Mesenteric fat pad (tissue), 1 donor: ENCODE results near the gene CHI3L2. TPM values are rescaled to one million over a fixed set of nuclear protein-coding genes. Genes with fewer than 3 reads are reported as not detected.

ENCODE experiments used
- DNase-seq: peaks from one replicate; pipeline ENCODE4 v3.0.0-alpha.2; 2020; ENCODE audit warnings: low spot score
- total RNA-seq: library from RNA; stranded (reverse); fragmentation: NEBNext Ultra II Directional; extraction: Animal tissue kit (Norgen Biotek cat#: 25700); gene quantifications from one replicate; pipeline ENCODE4 v1.2.1, GENCODE V29; 2021
- donor health status: DM: yes; HTN: yes; CAD: no.

The CHI3L2 gene
- total RNA-seq, 1 donor from 2014 or later, result 12.4 TPM

DNA sequence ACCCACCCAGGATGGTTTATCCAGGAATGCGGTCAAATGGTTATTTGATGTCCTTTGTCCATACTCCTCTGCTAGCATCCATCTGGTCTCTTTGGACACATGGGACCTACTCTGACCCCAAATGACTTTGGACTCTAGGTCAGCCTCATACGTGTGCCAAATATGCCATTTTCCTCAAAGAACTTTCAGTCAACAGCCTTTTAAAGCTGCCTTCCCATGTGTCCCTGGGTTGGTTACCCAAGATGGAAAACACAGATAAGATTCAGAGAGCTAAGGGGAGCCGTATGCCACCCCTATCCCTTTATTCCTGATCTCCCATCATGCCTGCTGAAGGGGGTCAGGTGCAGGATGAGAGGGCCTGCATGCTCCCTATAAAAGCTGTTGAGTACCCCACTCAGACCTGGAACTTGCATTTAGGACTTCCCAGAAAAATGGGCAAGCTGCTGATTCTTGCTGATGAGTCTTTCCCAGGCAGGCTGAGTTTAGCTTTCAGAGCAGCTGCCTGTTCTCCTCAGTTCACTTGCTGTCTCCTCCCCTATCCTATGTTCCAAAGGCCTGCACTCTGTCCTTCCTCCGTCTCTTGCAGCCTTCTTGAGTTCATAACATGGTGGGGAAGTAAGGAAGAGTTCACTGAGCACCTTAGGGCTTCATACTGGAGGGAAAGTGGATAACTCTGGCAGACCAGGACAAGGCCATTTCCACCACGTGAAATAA lies 19.8 kb downstream of the CHI3L2 start:
- DNase-seq, result no peak

DNA sequence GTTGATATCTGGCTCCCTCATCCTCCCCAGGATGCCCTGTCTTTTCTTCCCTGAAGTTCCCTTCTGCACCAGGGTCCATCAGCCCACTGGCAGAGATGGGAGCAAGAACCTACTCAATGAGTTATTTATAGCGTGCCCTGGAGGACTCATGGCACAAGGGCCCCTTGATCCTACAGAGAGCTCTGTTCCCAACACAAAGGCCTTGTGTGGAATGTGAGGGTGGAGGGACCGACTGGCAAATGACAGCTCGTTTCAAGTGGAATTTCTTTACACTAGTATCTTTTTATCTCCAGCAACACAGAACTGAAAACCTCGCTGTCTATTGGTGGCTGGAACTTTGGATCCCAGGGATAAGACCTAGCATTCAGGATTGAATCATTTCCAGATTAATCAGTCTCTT lies 22.4 kb downstream of the CHI3L2 start:
- no peak for DNase-seq

DNA sequence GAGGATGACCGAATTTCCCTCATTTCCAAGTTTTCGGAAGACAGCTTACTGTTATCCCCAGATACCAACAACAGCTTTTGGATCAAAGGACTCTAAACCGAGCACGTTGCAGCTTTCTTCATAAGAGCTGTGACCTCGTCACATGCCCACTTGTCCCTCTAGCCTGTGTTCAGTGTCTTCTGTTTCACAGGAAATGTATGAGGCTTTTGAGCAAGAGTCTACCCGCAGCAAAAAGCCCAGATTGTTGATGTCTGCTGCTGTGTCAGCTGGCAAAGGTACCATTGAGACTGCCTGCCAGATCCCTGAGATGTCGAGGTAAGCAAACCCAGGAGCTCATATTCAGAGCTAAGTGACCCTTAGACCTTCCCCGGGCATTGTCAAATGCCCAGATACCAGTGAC lies 24.1 kb downstream of the CHI3L2 start:
- no peak for DNase-seq

- no peak for DNase-seq
These were observed 25.3 kb downstream of the CHI3L2 start for GRCh38 chr1:111252786-111253185.

- DNase-seq, result no peak
These were observed 26.4 kb downstream of the CHI3L2 start for GRCh38 chr1:111253876-111254275.

GRCh38 chr1:111256988-111257658 lies 29.6 kb downstream of the CHI3L2 start:
- no peak for DNase-seq

DNA sequence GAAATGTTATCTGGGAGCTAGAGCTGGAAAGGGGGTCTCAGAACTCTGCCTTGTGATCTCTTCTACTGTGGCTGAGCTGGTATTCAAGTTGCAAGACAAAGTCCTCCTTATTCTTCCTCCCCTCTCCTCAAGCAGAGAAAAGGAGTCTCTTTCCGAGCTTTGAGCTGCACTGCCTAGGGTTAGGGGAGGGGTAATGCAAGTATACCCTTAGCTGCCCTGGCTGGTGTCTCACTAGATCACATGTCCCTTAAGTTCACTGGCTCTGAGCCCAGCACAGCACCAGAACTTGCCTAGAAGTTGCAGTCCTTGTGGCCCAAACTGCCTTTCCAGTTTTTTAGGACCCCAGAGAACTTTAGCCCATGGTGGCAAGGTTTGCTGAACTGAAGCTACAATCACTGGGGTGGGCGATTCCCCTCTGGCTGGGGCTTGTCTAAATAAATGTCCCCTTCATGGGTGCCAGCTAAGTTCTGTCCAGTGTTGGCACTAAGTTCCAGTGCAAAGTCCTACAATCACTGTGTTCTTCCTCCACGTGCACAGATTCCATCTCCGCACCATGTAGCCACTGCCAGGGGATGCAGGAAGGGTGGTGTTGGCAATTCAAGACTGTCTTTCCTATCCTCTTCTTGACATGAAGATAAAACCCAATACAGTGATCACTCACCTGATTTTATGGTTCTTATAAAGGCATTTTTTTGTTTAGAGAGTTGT lies 40.4 kb downstream of the CHI3L2 start:
- DNase-seq, result no peak

DNA sequence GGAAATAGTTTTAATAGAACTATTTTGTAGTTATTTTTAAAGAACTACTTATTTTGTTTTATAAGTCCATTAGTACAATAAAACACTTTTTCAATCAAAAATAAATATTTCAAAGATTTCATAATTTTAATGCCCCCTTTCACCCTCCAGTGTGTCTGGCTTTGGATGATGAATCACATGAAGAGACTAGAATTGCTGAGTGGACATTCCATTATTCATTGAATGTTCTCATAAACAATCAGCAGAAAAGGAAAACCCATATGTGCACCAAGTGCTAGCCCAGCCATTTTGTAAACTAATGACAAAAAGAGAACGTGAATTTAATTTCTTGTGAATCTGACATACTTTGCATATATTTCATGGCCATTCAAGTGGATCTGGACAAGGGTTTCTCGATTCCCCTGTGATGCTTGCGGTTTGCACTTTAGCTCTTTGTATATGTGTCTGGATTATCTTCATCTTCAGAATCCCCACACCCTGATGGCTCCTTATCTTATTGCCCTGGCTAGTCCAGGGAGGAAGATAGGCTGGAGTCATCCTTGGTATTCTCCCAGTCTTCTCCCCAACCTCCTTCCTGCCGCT lies 42.4 kb downstream of the CHI3L2 start:
- DNase-seq, result no peak

GRCh38 chr1:111270771-111271463 lies 43.4 kb downstream of the CHI3L2 start:
- no peak for DNase-seq

DNA sequence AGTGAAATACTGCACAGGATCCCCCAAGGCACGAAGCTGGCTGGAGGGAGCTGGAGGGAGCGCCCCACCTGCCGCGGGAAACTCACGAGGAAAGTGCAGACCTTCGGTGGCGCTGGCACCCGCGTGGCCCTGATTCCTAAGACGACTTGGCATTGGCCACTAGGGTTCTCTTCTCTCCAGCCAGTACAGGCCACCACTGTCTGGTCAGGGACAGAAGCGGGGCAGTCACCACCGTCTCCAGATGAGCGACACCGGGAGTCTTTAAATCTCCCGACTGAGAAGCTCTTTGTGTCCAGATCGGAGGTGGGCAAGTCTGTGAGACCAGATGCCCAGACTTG lies 43.9 kb downstream of the CHI3L2 start:
- no peak for DNase-seq

DNA sequence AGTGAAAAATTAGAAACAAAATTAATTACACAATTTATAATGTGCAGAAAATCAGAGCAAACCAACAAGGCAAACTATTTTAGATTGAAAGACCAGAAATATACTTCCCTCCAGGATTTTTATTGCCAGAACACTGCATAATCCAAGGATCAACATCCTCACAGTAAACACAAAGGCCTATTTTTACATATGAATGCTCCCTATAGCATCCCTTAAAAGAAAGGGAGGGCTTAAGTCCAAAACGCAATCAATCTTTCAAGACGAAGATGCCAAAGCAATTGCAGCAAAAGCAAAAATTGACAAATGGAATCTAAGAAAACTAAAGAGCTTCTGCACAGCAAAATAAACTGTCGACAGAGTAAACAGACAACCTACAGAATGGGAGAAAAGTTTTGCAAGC lies 44.6 kb downstream of the CHI3L2 start:
- DNase-seq, result no peak

DNA sequence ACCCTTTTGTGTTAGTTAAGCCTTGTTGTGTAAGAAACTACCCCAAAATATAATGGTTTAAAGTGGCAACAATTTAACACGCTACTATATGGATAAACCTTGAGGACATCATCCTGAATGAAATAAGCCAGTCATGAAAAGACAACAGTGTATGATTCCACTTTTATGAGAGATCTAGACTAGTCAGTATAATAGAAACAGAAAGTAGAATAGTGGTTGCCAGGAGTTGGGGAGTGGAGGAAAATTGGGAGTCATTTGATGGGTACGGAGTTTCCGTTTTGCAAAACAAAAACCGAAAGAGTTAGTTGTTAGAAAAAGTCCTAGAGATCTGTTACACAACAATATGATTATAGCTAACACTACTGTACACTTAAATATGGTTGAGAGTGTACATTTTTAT lies 47.1 kb downstream of the CHI3L2 start:
- no peak for DNase-seq

- no peak for DNase-seq
These were observed 47.6 kb downstream of the CHI3L2 start for GRCh38 chr1:111275079-111275478.

DNA sequence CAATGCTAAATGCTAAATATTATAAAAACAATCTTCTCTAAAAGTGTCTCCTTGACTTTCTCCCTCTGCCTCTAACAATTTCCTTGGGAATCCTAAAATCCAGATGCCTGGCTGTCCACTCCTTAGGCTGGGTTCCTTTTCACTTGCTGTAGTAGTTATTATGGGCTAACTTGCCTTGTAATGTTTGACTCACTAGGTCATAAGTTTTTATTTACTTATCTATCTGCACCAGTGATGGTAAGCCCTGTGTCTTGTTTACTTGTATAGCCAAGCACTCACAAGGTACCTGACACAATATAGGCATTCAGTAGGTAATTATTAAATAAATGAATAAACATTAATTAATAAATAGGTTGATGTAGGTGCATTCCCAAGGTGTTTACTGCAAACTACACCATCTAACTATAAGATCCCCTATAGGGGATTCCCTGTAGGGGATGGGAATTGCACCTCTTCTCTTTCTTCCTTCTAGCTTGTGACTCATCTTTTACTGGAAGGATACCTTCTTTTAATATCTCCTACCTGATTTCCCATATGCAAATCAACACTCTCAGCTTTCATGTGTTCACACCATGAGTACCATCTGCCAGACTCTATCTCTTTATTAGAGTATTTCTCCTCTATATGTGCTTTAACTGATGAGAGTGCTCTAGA lies 48.4 kb downstream of the CHI3L2 start:
- DNase-seq, result no peak

DNA sequence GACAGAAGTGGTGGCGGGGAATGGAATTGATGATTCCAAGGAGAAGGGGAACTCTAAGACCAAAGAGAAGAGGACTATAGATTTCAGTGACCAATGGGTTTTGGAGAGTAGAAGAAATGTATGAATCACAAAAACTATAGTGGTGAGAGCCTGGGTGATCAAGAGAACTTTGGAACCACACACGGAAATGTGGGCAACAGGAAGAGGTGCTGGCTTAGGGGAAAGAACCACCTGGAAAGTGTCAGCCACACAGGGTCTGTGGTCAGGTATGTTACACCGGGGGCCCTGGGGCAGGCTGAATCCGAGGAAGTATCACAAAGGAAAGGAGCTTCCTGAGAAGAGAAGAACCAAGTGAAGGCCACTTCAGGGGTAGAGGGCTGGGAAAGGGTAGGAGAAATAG lies 51.6 kb downstream of the CHI3L2 start:
- no peak for DNase-seq

DNA sequence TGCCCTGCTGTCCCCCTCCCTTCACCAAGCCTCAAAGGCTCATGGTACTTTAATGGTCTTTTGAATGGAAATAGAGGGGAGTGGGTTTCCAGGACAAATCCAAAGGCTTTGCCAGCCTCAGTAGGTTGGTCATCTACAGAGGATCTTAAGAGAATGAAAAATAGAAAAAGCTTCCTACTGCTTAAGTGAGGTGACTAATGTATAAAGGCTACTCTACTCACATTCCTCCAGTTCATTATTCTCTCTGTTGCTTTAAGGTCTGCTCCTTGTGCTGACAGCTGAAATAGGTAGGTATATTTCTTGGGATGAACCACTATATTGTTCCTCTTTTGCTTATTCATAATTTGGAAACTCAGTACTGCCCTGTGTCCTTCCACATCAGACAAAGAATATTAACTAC lies 52.8 kb downstream of the CHI3L2 start:
- DNase-seq, result no peak

DNA sequence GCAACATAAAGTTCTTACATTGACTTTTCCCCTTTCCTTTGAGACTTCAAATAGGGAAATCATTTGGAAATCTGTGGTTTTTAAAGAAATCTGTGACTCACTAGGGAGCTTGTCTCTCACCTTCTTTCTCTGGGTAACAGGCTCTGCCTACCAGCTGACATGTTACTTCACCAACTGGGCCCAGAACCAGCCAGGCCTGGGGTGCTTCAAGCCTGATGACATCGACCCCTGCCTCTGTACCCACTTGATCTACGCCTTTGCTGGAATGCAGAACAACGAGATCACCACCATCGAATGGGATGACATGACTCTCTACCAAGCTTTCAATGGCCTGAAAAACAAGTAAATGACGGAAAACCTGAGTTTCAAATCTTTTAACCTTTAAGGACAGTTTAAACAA lies 53.9 kb downstream of the CHI3L2 start:
- no peak for DNase-seq

- no peak for DNase-seq
These were observed 56.3 kb downstream of the CHI3L2 start for GRCh38 chr1:111283838-111284237.

DNA sequence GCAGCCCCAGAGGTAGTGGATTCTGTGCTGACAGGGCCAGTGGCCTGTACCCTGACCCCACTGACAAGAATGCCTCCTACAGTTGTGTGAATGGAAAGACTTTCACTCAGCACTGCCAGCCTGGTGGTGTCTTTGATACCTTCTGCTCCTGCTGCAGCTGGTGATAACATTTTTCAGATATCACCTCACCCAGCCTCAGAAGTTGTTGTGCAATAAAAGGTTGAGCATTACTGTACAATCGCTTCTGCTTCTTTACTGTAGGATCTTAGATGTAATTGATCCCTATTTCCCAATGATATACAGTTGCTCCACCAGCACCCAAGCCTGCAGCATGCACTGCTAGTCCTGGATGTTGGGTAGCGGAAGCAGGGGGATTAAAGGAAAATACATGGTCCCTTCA lies 58.4 kb downstream of the CHI3L2 start:
- DNase-seq, result no peak

DNA sequence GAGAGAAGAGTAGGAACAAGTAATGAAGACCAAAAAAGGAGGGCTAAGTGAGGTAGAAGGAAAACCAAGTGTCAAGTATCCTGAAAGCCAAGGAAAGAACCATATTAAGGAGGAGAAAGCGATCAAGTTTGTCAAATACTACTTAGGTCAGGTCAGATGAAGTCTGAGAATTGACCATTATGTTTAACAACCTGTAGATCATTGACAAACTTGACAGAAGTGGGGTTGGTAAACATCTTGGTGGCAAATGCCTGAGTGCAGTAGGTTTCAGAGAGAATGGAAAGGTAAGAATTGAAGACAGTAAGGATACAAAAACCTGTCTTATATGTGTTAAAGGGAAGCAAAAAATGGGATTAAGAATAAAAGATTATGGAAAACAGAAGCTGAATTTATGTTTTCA lies 59.4 kb downstream of the CHI3L2 start:
- DNase-seq, result no peak

DNA sequence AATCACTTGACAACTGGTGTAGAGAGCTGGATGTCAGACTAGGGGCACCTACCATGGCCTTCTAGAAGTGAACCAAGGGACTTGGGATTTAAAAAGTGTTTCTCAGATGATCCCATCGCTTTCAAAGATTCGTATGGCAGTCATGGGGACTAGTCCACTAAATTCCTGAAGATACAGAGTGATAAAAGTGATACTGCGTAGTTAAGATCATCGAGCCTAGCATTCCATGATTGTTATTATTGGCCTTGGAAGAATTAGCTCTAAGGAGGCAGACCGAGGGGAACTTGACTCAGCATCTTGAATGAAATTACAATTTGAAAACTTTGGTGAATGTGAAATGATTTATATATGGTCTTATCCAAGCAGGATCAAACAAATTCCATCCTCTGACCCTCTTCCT lies 61.9 kb downstream of the CHI3L2 start:
- no peak for DNase-seq
